Measurements from ENCODE around the gene LAPTM5.

DNA sequence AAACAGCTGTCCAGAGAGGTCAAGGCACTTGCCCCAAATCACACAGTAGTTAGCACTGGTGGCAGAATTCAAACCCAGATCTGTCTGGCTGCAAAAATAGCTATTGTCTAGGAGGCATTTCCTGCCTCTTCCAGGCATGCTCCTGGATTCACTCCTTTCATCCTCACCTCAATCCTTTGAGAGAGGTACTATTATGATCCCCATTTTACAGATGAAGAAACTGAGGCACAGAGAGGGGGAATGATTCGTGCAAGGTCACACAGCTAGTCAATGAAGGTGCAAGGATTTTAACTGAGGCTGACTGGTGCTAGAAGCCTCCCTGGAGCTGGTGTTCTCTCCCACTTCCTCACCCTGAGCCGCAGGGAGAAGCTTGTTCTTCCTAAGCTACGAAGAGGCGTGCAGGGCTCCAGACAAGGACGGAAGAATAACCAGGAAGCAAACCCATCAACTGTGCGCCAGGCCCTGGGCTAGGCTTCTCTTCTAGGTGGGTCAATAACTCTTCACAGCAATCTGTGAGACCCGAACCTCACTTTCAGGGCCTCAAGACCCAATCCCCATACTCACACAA, 631 bp upstream of the LAPTM5 start:
- TF ChIP-seq, protein P1, sequence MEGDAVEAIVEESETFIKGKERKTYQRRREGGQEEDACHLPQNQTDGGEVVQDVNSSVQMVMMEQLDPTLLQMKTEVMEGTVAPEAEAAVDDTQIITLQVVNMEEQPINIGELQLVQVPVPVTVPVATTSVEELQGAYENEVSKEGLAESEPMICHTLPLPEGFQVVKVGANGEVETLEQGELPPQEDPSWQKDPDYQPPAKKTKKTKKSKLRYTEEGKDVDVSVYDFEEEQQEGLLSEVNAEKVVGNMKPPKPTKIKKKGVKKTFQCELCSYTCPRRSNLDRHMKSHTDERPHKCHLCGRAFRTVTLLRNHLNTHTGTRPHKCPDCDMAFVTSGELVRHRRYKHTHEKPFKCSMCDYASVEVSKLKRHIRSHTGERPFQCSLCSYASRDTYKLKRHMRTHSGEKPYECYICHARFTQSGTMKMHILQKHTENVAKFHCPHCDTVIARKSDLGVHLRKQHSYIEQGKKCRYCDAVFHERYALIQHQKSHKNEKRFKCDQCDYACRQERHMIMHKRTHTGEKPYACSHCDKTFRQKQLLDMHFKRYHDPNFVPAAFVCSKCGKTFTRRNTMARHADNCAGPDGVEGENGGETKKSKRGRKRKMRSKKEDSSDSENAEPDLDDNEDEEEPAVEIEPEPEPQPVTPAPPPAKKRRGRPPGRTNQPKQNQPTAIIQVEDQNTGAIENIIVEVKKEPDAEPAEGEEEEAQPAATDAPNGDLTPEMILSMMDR (IDR thresholded peaks at IDR 0.05): no peak
- no peak for TF ChIP-seq EP300 (IDR thresholded peaks at IDR 0.05)
- no peak for TF ChIP-seq POLR2A (IDR thresholded peaks at IDR 0.05)
